Mesendoderm (in vitro differentiated cells): Measurements from ENCODE around the gene DHX8. TPM values are rescaled to one million over a fixed set of nuclear protein-coding genes. Genes with fewer than 3 reads are reported as not detected.

Experiments
- DNase-seq: peaks from one replicate; pipeline ENCODE4 v3.0.0; 2013
- H2AK5ac ChIP-seq: 2 replicates; pipeline ENCODE4 v1.6.1; 2013; ENCODE audit warnings: low read length, inconsistent platforms
- H2BK120ac ChIP-seq: 2 replicates; pipeline ENCODE4 v1.6.1; 2013; ENCODE audit warnings: low read depth, mild to moderate bottlenecking, low read length, moderate library complexity, mixed read lengths
- H2BK15ac ChIP-seq: replicated peaks from 2 replicates; pipeline ENCODE4 v1.6.1; 2013; ENCODE audit warnings: low read depth, mild to moderate bottlenecking, moderate library complexity
- H2BK5ac ChIP-seq: 2 replicates; pipeline ENCODE4 v1.6.1; 2013; ENCODE audit warnings: low read length, inconsistent platforms
- H3K18ac ChIP-seq: 2 replicates; pipeline ENCODE4 v1.6.1; 2013; ENCODE audit warnings: mild to moderate bottlenecking, low read length, mixed read lengths
- H3K23ac ChIP-seq: one replicate; pipeline ENCODE4 v1.6.1; 2013; ENCODE audit warnings: low read length
- H3K27ac ChIP-seq: 2 replicates; pipeline ENCODE4 v1.5.1; 2013; ENCODE audit warnings: low read depth, mild to moderate bottlenecking, inconsistent platforms, low read length, moderate library complexity
- H3K27me3 ChIP-seq: 2 replicates; pipeline ENCODE4 v1.6.1; 2013; ENCODE audit warnings: low read length, control low read depth, mild to moderate bottlenecking, inconsistent platforms; ENCODE audit not compliant: insufficient read depth, poor library complexity
- H3K36me3 ChIP-seq: 2 replicates; pipeline ENCODE4 v1.6.1; 2013; ENCODE audit warnings: low read length, inconsistent platforms; ENCODE audit not compliant: control insufficient read depth, insufficient read depth
- H3K4ac ChIP-seq: one replicate; pipeline ENCODE4 v1.6.1; 2013; ENCODE audit warnings: low read depth, mild to moderate bottlenecking, low read length, moderate library complexity
- H3K4me1 ChIP-seq: 2 replicates; pipeline ENCODE4 v1.6.1; 2013; ENCODE audit warnings: low read depth, low read length, inconsistent platforms; ENCODE audit not compliant: control insufficient read depth
- H3K4me2 ChIP-seq: 2 replicates; pipeline ENCODE4 v1.6.1; 2013; ENCODE audit warnings: low read length
- H3K4me3 ChIP-seq: 2 replicates; pipeline ENCODE4 v1.5.1; 2013; ENCODE audit warnings: mild to moderate bottlenecking, low read length
- H3K56ac ChIP-seq: one replicate; pipeline ENCODE4 v1.6.1; 2013; ENCODE audit warnings: low read length
- H3K79me1 ChIP-seq: 2 replicates; pipeline ENCODE4 v1.6.1; 2013; ENCODE audit warnings: low read length, inconsistent platforms
- H3K79me2 ChIP-seq: 2 replicates; pipeline ENCODE4 v1.6.1; 2013; ENCODE audit warnings: mild to moderate bottlenecking, low read length; ENCODE audit not compliant: control insufficient read depth, insufficient read depth
- H3K9ac ChIP-seq: 2 replicates; pipeline ENCODE4 v1.6.1; 2013; ENCODE audit warnings: low read length, inconsistent platforms
- H4K5ac ChIP-seq: one replicate; pipeline ENCODE4 v1.6.1; 2013; ENCODE audit warnings: low read length
- H4K8ac ChIP-seq: one replicate; pipeline ENCODE4 v1.6.1; 2013; ENCODE audit warnings: low read depth, mild to moderate bottlenecking, control low read depth, low read length, moderate library complexity
- WGBS: extraction: QIAGEN DNeasy Blood & Tissue Kit; methylation state at CpG from one replicate; pipeline ENCODE4 v1.1.7; 2013; ENCODE audit warnings: low lambda C conversion rate, missing lambda C conversion rate; ENCODE audit not compliant: insufficient coverage; ENCODE audit errors: extremely low coverage; 5-methylcytosine and 5-hydroxymethylcytosine counted together
- polyA plus RNA-seq, 2 experiments: library from polyadenylated mRNA; stranded (reverse); fragments of 200-250 nt; gene quantifications; one replicate each; pipeline ENCODE4 v1.2.3, GENCODE V29; 2013

Gene DHX8
- polyA plus RNA-seq (2013, experiment 1 of 2) = 39.5 TPM
- 40.3 TPM for polyA plus RNA-seq (2013, experiment 2 of 2)

GRCh38 chr17:43483674-43484551 is at the start of gene DHX8:
Gene DHX8, plus strand, starts transcription at chr17:43483975. Its CDS starts 63 bp downstream, at chr17:43484038.
- H3K27me3 ChIP-seq = no peaks in the 10 kb centered on the region
- H3K79me1 ChIP-seq = peaks cover 15% of the 10 kb centered on the region
- H3K9ac ChIP-seq = peak within 1 kb of the TSS; percentile 81
- H3K79me2 ChIP-seq = peaks cover 31% of the 10 kb centered on the region
- peak within 1 kb of the TSS; percentile 39 for H3K18ac ChIP-seq
- H3K36me3 ChIP-seq = no peaks in the 10 kb centered on the region
- H2BK15ac ChIP-seq = no peak within 1 kb of the TSS
- peak within 1 kb of the TSS; percentile 88 for H4K5ac ChIP-seq
- no CpG with 5 or more reads among the region's 51 CpGs for WGBS
- peak within 1 kb of the TSS; percentile 41 for H3K27ac ChIP-seq
- H3K4me1 ChIP-seq = peaks cover 9% of the 10 kb centered on the region
- H2BK5ac ChIP-seq = peak within 1 kb of the TSS; percentile 35
- H3K23ac ChIP-seq = no peak within 1 kb of the TSS
- H3K4ac ChIP-seq = no peak within 1 kb of the TSS
- H2BK120ac ChIP-seq = no peak within 1 kb of the TSS
- peak within 1 kb of the TSS; percentile 92 for H3K4me3 ChIP-seq
- peak within 1 kb of the TSS; percentile 3 for H2AK5ac ChIP-seq
- no peak within 1 kb of the TSS for H4K8ac ChIP-seq
- peak within 1 kb of the TSS; percentile 73 for H3K4me2 ChIP-seq
- peak within 1 kb of the TSS; percentile 95 for H3K56ac ChIP-seq
- DNase-seq = peak; percentile 100

DNA sequence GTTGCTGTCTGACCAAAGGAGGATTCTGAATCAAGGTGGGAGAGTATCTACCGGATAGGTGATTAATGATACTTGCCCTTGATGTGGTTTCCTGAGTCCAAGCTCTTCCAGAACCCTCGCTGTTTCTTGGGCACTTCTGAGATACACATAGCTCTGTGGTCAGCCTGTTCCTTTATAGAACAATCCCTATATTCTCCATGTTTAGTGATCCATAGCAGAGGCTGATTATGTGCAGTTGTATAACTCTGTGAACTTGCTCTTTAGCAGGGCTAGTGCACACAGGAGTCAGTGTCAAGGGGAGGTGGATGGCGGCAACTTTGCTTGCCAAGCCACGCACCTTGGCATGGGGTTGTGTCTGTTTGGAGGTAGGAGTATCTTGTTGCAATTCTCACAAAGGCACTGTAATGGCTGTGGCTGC is 48.9 kb upstream of the DHX8 start:
- Histone ChIP-seq H3K79me1 (no peaks in the 10 kb centered on the region), H3K4me3 (no peak overlapping the region), H3K79me2 (no peaks in the 10 kb centered on the region), H3K56ac (peak overlapping the region; percentile 29), H2BK120ac (no peak overlapping the region), H3K23ac (no peak overlapping the region), H3K9ac (no peak overlapping the region), H4K5ac (no peak overlapping the region), H3K36me3 (no peaks in the 10 kb centered on the region), H4K8ac (no peak overlapping the region), H2BK15ac (no peak overlapping the region), H3K4me1 (peaks cover 6% of the 10 kb centered on the region), H3K18ac (no peak overlapping the region), H3K4ac (no peak overlapping the region), H2AK5ac (peak overlapping the region; percentile 57), H3K27me3 (no peaks in the 10 kb centered on the region), H3K4me2 (no peak overlapping the region), H2BK5ac (no peak overlapping the region), H3K27ac (no peak overlapping the region)
- DNase-seq = no peak
- WGBS = no CpG with 5 or more reads among the region's 4 CpGs

- Histone ChIP-seq H3K27me3 (no peaks in the 10 kb centered on the region), H3K36me3 (no peaks in the 10 kb centered on the region), H3K4me3 (no peak overlapping the region), H2BK5ac (no peak overlapping the region), H3K4me2 (no peak overlapping the region), H2BK120ac (peak overlapping the region; percentile 79), H3K79me1 (no peaks in the 10 kb centered on the region), H2AK5ac (no peak overlapping the region), H4K5ac (no peak overlapping the region), H3K56ac (no peak overlapping the region), H3K4ac (peak overlapping the region; percentile 62), H3K18ac (no peak overlapping the region), H2BK15ac (no peak overlapping the region), H4K8ac (no peak overlapping the region), H3K23ac (no peak overlapping the region), H3K27ac (no peak overlapping the region), H3K9ac (no peak overlapping the region), H3K4me1 (peaks cover 4% of the 10 kb centered on the region), H3K79me2 (no peaks in the 10 kb centered on the region)
- no CpG with 5 or more reads among the region's 1 CpG for WGBS
- DNase-seq = no peak
Observed at GRCh38 chr17:43437756-43438155, 46.0 kb upstream of the DHX8 start.

DNA sequence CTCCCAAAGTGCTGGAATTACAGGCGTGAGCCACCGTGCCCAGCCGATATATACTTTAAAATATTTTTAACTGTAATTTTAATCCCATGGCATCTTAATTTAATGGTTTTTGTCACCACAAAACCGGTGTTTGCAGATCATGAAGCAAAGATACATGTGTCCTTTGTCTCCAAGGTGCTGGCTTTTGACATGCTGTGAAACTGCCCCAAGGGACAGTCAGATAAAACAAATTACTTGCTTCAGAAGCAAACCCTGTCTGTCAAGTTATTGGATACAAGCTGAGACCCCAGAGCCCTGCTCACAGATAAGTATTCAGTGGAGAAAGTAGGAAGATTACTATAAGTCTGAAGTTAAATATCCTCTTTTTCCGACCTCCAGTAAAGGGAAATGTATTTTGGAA is 45.1 kb upstream of the DHX8 start:
- Histone ChIP-seq H3K27ac (peak overlapping the region; percentile 48), H3K79me1 (no peaks in the 10 kb centered on the region), H4K8ac (no peak overlapping the region)

GRCh38 chr17:43439041-43439440 is 44.7 kb upstream of the DHX8 start:
- no CpG with 5 or more reads among the region's 1 CpG for WGBS
- Histone ChIP-seq H3K79me1 (no peaks in the 10 kb centered on the region), H3K36me3 (no peaks in the 10 kb centered on the region), H2BK120ac (no peak overlapping the region), H3K79me2 (no peaks in the 10 kb centered on the region), H3K4me1 (peaks cover 4% of the 10 kb centered on the region), H3K23ac (no peak overlapping the region), H4K8ac (no peak overlapping the region), H2AK5ac (no peak overlapping the region), H3K27ac (peak overlapping the region; percentile 31), H3K56ac (peak overlapping the region; percentile 29), H3K27me3 (no peaks in the 10 kb centered on the region), H2BK15ac (no peak overlapping the region), H3K9ac (no peak overlapping the region), H2BK5ac (peak overlapping the region; percentile 24), H3K4me2 (no peak overlapping the region), H3K4me3 (no peak overlapping the region), H3K4ac (peak overlapping the region; percentile 49), H3K18ac (peak overlapping the region; percentile 53), H4K5ac (no peak overlapping the region)
- peak; percentile 83 for DNase-seq

More for the DNA sequence above, 45.1 kb upstream of the DHX8 start:
- H3K36me3 ChIP-seq = no peaks in the 10 kb centered on the region
- no peak overlapping the region for H3K18ac ChIP-seq
- H3K23ac ChIP-seq = no peak overlapping the region
- H3K4me3 ChIP-seq = no peak overlapping the region
- H4K5ac ChIP-seq = no peak overlapping the region
- no peak overlapping the region for H2BK5ac ChIP-seq
- WGBS = no CpG with 5 or more reads among the region's 5 CpGs
- no peak overlapping the region for H3K9ac ChIP-seq
- DNase-seq = peak; percentile 92
- H3K27me3 ChIP-seq = no peaks in the 10 kb centered on the region
- H3K79me2 ChIP-seq = no peaks in the 10 kb centered on the region
- H3K4me2 ChIP-seq = no peak overlapping the region
- no peak overlapping the region for H2BK120ac ChIP-seq
- no peak overlapping the region for H3K4ac ChIP-seq
- no peak overlapping the region for H3K56ac ChIP-seq
- no peak overlapping the region for H2AK5ac ChIP-seq
- H3K4me1 ChIP-seq = peaks cover 4% of the 10 kb centered on the region
- no peak overlapping the region for H2BK15ac ChIP-seq
